Activated naive CD8-positive, alpha-beta T cell treated with anti-CD3 and anti-CD28 coated beads, Interleukin-2, amount 50 U/mL, for 16 hours (primary cell): ENCODE results near the gene FAM111B.

Experiments
- DNase-seq: peaks from one replicate; pipeline ENCODE4 v3.0.0-alpha.2; 2020; ENCODE audit warnings: low read depth, low spot score

FAM111B gene

GRCh38 chr11:59154610-59155009 is 47.6 kb downstream of the FAM111B start:
- DNase-seq = no peak

DNA sequence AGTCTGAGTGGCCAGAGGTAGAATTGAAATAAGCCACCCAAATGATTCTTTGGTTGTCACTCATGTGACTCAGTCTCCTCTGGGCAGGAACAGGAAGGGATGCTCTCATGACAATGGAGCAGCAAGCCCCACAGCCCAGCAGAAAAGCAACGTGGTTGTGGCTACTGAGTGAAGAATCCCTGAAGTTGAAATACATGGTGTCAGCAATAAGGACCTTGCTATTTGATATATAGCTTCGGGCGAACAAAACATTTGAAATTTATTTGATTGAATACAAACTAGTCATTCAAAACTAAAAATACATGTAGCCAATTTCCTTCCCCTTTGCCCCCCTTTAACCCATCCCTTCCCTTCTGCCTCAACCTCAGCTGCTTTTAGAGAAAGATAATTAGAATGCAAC is 50.4 kb downstream of the FAM111B start:
- no peak for DNase-seq

GRCh38 chr11:59158206-59159068 is 51.4 kb downstream of the FAM111B start:
- no peak for DNase-seq

DNA sequence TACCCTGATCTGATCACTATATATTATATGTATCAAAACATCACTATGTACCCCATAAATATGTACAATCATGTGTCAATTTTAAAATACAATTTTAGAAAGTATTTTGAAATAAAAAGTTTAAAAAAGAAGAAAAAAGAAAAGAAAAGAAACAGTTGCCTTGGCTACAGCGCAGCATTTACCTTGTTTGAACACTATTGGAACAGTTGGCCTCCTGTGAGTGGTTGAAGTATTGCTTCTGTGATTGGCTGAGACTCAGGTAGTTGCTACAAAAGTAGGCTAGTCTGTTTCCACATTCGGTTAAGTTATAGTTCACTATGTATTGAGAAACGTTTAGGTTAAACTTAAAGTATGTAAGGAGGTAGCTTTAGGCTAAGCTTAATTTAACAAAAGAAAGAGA is 57.0 kb downstream of the FAM111B start:
- DNase-seq = no peak

DNA sequence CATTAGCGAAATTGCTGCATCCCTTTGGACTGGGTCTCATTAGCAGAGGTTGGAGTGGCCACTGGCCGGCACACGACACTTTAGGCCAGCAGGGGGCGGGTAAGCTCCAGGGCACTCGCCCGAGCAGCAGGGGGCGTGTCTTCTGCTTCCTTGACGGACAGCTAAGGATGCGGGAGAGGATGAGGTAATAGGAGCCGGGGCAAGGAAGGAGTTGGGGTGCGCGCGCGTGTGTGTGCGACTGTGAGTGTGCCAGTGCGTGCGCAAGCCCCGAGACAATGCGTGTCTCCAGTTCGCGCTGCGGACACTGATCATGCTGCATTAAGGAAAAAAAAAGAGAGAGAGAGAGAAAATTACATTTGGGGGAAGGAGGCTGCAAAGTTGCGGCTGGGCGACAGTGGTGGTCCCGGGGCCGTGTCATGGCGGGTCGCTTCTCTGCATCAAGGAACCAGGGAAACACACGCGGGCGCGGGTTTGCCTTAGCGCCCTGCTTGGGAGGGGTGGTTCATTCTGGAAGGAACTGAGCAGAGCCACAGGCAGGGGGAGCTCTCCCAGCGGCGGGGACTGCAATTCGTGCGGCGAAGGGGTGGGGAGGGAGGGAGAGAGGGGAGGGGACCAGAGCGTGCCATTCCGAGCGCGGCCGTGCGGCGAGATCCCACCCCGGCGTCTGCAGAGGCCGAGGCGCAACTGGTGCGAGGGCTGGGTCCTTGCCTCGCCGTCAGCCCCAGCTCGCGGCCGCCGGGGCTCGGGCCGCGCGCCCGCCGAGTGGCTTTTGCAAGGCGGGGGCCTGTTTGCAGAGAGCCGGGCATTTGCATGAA is 64.7 kb downstream of the FAM111B start, which contains the start of gene DTX4:
Gene DTX4 (plus strand): TSS at position 625 of the 815 bp plus-strand sequence. CDS start 464 bp downstream, outside the sequence.
- DNase-seq = peak; percentile 82

- no peak for DNase-seq
These were observed 65.5 kb downstream of the FAM111B start for GRCh38 chr11:59172345-59173079.

- no peak for DNase-seq
These were observed 66.3 kb downstream of the FAM111B start for GRCh38 chr11:59173080-59173963.

DNA sequence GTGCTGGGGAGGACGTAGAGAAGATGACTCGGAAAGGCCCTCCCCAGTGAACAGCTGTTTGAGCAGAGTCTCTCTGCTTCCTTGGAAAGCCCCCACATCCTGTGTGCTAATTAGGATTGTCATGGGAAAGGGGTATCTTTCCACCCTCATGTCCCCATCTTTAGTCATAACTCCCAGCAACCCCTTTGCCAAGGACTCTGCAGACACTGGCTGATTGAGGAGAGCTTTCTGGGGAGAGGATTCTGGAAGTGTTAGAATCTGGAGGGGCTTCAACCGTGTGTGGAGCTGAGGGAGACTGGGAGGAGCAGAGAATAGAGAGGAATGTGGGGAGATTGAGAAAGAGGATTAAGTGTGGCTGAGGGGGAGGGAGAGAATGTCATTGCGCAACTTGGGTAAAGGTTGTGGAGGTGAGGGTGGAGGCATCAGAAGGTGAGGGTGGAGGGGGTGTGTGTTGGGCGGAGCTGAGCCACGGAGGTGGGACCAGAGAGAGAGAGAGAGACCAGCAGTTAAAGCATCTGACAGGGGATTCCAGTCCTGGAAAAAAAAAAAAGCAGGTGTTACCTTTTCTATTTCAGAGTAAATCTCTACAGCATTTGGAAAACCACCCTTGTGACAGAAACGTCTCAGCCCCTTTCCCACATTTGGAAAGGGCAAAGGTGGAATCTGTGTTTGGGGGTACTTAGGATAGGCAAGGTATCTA is 67.1 kb downstream of the FAM111B start:
- no peak for DNase-seq

GRCh38 chr11:59174664-59175033 is 67.6 kb downstream of the FAM111B start:
- no peak for DNase-seq

DNA sequence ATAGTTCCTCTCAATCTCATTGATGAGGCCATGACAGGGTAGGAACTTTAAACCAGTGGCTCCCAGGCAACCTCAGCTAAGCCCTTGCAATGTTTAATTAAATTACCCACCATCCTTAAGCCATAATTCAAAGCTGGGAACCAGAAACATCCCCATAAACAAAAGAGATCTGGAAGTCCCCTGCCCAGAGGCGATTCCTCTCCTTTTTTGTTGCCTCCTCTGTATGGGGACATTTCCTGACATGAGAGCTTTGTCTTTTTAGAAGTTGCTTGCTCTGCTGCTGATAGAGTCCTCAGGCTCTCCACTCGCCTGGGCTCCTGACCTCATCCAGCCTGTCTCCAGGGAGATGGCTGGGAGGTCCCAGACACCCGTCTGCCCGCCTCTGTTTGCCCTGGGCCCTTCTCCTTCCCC is 68.1 kb downstream of the FAM111B start:
- DNase-seq = no peak

DNA sequence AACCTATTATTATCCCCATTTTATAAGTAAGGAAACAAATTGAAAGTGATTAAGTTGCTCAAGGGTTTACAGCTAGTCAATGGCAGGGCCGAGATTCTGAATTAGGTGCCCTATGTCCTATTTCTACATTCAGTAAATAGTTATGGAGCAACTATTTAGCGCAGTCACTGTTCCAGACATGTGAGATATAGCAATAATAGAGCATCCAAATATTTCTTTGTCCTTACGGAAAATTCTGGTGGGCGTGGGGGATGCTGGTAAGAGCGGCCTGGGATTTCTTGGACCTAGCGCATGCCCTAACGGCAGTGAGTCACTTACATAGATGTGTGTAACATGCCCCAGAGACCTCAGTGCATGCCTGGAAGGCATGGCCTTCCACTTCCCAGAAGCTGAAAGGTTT is 69.3 kb downstream of the FAM111B start:
- no peak for DNase-seq
